Neutrophil (primary cell): ENCODE results near the gene EVA1C.
"Not testable (repeated sequence)": the region's sequence is repeated elsewhere in the genome, so short reads cannot be mapped to it uniquely, and the experiment has no call there.

ENCODE experiments used
- H3K27ac ChIP-seq: fragments of 200-600 bp; sonication (generic); 2 replicates; pipeline ENCODE4 v1.5.1; 2016; ENCODE audit warnings: mild to moderate bottlenecking, moderate library complexity
- H3K27me3 ChIP-seq: fragments of 200-600 bp; sonication (generic); 2 replicates; pipeline ENCODE4 v1.6.0; 2016; ENCODE audit warnings: mild to moderate bottlenecking
- H3K36me3 ChIP-seq: fragments of 200-600 bp; sonication (generic); 2 replicates; pipeline ENCODE4 v1.5.1; 2017
- H3K4me1 ChIP-seq, 2 experiments: fragments of 200-600 bp in 1 of 2; sonication (generic) in 1 of 2; 1 replicate in 1 of 2; 2 replicates in 1 of 2; pipeline versions ENCODE4 v1.5.1 to v1.6.1; 2013 to 2016; ENCODE audit warnings: low read depth in 1 of 2, low read length in 1 of 2, mild to moderate bottlenecking in 1 of 2, moderate library complexity in 1 of 2; ENCODE audit not compliant: control insufficient read depth in 1 of 2, insufficient read depth in 1 of 2
- H3K4me3 ChIP-seq, 2 experiments: fragments of 200-600 bp in 1 of 2; sonication (generic) in 1 of 2; 1 replicate in 1 of 2; 2 replicates in 1 of 2; pipeline ENCODE4 v1.5.1; 2013 to 2016; ENCODE audit warnings: low read depth in 1 of 2, low read length in 1 of 2, mild to moderate bottlenecking in 1 of 2, moderate library complexity in 1 of 2
- H3K9me3 ChIP-seq: fragments of 200-600 bp; sonication (generic); 2 replicates; pipeline ENCODE4 v1.5.1; 2016
- CTCF ChIP-seq: fragments of 200-600 bp; sonication (generic); IDR thresholded peaks from 2 replicates; pipeline ENCODE4 v1.5.1; 2016; ENCODE audit warnings: antibody characterized with exemption

EVA1C gene

GRCh38 chr21:32549886-32550285 lies 137.4 kb downstream of the EVA1C start:
- H3K4me1 ChIP-seq = no peaks in the 10 kb centered on the region
- no peaks in the 10 kb centered on the region for H3K9me3 ChIP-seq
- H3K36me3 ChIP-seq = no peaks in the 10 kb centered on the region
- H3K27me3 ChIP-seq = no peaks in the 10 kb centered on the region
- no peak for TF ChIP-seq CTCF
- no peak overlapping the region for H3K27ac ChIP-seq
- no peak overlapping the region for H3K4me3 ChIP-seq

GRCh38 chr21:32554832-32555638 lies 142.5 kb downstream of the EVA1C start:
- TF ChIP-seq CTCF = no peak
- Histone ChIP-seq H3K4me1 (no peaks in the 10 kb centered on the region), H3K9me3 (no peaks in the 10 kb centered on the region), H3K36me3 (no peaks in the 10 kb centered on the region), H3K4me3 (no peak overlapping the region), H3K27ac (no peak overlapping the region), H3K27me3 (no peaks in the 10 kb centered on the region)

GRCh38 chr21:32558106-32558505 lies 145.6 kb downstream of the EVA1C start:
- H3K4me1 ChIP-seq = no peaks in the 10 kb centered on the region
- H3K4me3 ChIP-seq = no peak overlapping the region
- H3K27me3 ChIP-seq = no peaks in the 10 kb centered on the region
- H3K9me3 ChIP-seq = no peaks in the 10 kb centered on the region
- TF ChIP-seq CTCF = no peak
- H3K27ac ChIP-seq = no peak overlapping the region
- H3K36me3 ChIP-seq = no peaks in the 10 kb centered on the region

GRCh38 chr21:32559006-32559610 lies 146.6 kb downstream of the EVA1C start:
- TF ChIP-seq CTCF = no peak
- no peaks in the 10 kb centered on the region for H3K27me3 ChIP-seq
- H3K4me1 ChIP-seq = no peaks in the 10 kb centered on the region

GRCh38 chr21:32560896-32561295 lies 148.4 kb downstream of the EVA1C start:
- H3K4me3 ChIP-seq = no peak overlapping the region
- no peaks in the 10 kb centered on the region for H3K4me1 ChIP-seq
- H3K9me3 ChIP-seq = no peaks in the 10 kb centered on the region
- TF ChIP-seq CTCF = no peak
- H3K36me3 ChIP-seq = no peaks in the 10 kb centered on the region
- no peaks in the 10 kb centered on the region for H3K27me3 ChIP-seq
- H3K27ac ChIP-seq = no peak overlapping the region

More at GRCh38 chr21:32559006-32559610, 146.6 kb downstream of the EVA1C start:
- no peaks in the 10 kb centered on the region for H3K36me3 ChIP-seq
- no peak overlapping the region for H3K4me3 ChIP-seq
- no peak overlapping the region for H3K27ac ChIP-seq
- H3K9me3 ChIP-seq = no peaks in the 10 kb centered on the region

GRCh38 chr21:32561476-32561875 lies 149.0 kb downstream of the EVA1C start:
- not testable (repeated sequence) for H3K27ac ChIP-seq, H3K36me3 ChIP-seq, H3K4me3 ChIP-seq, H3K4me1 ChIP-seq, H3K27me3 ChIP-seq, H3K9me3 ChIP-seq
